CD14-positive monocyte (primary cell): Measurements from ENCODE around the gene MIDN. TPM values are rescaled to one million over a fixed set of nuclear protein-coding genes. Genes with fewer than 3 reads are reported as not detected.

Experiments used
- DNase-seq, 3 donors: peaks; one replicate each; pipeline ENCODE4 v3.0.0-alpha.2; 2011 to 2022
- H2AFZ ChIP-seq: 2 replicates; pipeline ENCODE4 v1.6.0; 2012; ENCODE audit warnings: mild to moderate bottlenecking, low read depth, low read length, inconsistent platforms; ENCODE audit not compliant: insufficient read depth, poor library complexity, severe bottlenecking
- H3K27ac ChIP-seq, 2 donors: 1 replicate in 1 of 2; 2 replicates in 1 of 2; pipeline ENCODE4 v1.5.1; 2012 to 2013; ENCODE audit warnings: low read length in 2 of 2, control low read depth in 1 of 2, inconsistent platforms in 1 of 2, low read depth in 1 of 2, mild to moderate bottlenecking in 1 of 2
- H3K27me3 ChIP-seq, 2 donors: one replicate each; pipeline versions ENCODE4 v1.6.0 to v1.6.1; 2011 to 2013; ENCODE audit warnings: low read length in 2 of 2; ENCODE audit not compliant: control insufficient read depth in 2 of 2, insufficient read depth in 2 of 2
- H3K36me3 ChIP-seq, 2 donors: replicated peaks in 1 of 2; 1 replicate in 1 of 2; 2 replicates in 1 of 2; pipeline versions ENCODE4 v1.5.1 to v1.6.1; 2012 to 2013; ENCODE audit warnings: low read length in 2 of 2, control low read depth in 1 of 2, inconsistent platforms in 1 of 2, mild to moderate bottlenecking in 1 of 2; ENCODE audit not compliant: insufficient read depth in 2 of 2, control insufficient read depth in 1 of 2
- H3K4me1 ChIP-seq, 2 donors: 1 replicate in 1 of 2; 2 replicates in 1 of 2; pipeline versions ENCODE4 v1.5.1 to v1.6.1; 2012 to 2013; ENCODE audit warnings: low read length in 2 of 2, control low read depth in 1 of 2, inconsistent platforms in 1 of 2, mild to moderate bottlenecking in 1 of 2, moderate library complexity in 1 of 2; ENCODE audit not compliant: insufficient read depth in 2 of 2, control insufficient read depth in 1 of 2
- H3K4me2 ChIP-seq: replicated peaks from 2 replicates; pipeline ENCODE3; 2012; ENCODE audit warnings: low read length, moderate library complexity, mild to moderate bottlenecking; ENCODE audit not compliant: poor library complexity, severe bottlenecking; ENCODE audit errors: extremely low read depth
- H3K4me3 ChIP-seq, 3 experiments: fragments of 200-600 bp in 1 of 3; sonication (generic) in 1 of 3; replicated peaks in 1 of 3; 1 replicate in 2 of 3; 2 replicates in 1 of 3; pipeline ENCODE4 v1.5.1; 2011 to 2013; ENCODE audit warnings: low read length in 3 of 3, mild to moderate bottlenecking in 3 of 3, control low read depth in 2 of 3, low read depth in 2 of 3, inconsistent platforms in 1 of 3, moderate library complexity in 1 of 3
- H3K79me2 ChIP-seq: 2 replicates; pipeline ENCODE4 v1.6.0; 2012; ENCODE audit warnings: mild to moderate bottlenecking, control low read depth, inconsistent platforms, low read length, moderate library complexity; ENCODE audit not compliant: insufficient read depth
- H3K9ac ChIP-seq: 2 replicates; pipeline ENCODE4 v1.6.0; 2017; ENCODE audit warnings: low read length, mild to moderate bottlenecking; ENCODE audit not compliant: insufficient read depth, poor library complexity, severe bottlenecking
- H3K9me3 ChIP-seq, 2 donors: replicated peaks in 1 of 2; 1 replicate in 1 of 2; 2 replicates in 1 of 2; pipeline versions ENCODE4 v1.5.1 to v1.6.1; 2012 to 2013; ENCODE audit warnings: low read length in 2 of 2, control low read depth in 1 of 2; ENCODE audit not compliant: control insufficient read depth in 1 of 2, insufficient read depth in 1 of 2
- H4K20me1 ChIP-seq: 2 replicates; pipeline ENCODE4 v1.6.0; 2012; ENCODE audit warnings: mild to moderate bottlenecking, low read length, control low read depth, moderate library complexity; ENCODE audit not compliant: insufficient read depth
- H3K27ac Mint-ChIP-seq, 7 donors: one replicate each; pipeline ENCODE4 v1.8.0; 2020; ENCODE audit warnings: mild to moderate bottlenecking in 7 of 7, mixed read lengths in 7 of 7, moderate library complexity in 6 of 7, inconsistent platforms in 2 of 7
- H3K27me3 Mint-ChIP-seq, 3 donors: one replicate each; pipeline ENCODE4 v1.8.0; 2021 to 2022; ENCODE audit warnings: low read depth in 3 of 3, mild to moderate bottlenecking in 3 of 3, mixed read lengths in 3 of 3, moderate library complexity in 3 of 3, inconsistent platforms in 1 of 3
- H3K36me3 Mint-ChIP-seq, 2 donors: one replicate each; pipeline ENCODE4 v1.8.0; 2020; ENCODE audit warnings: mixed read lengths in 2 of 2, inconsistent platforms in 1 of 2, mild to moderate bottlenecking in 1 of 2
- H3K4me1 Mint-ChIP-seq: one replicate; pipeline ENCODE4 v1.8.0; 2020; ENCODE audit warnings: mild to moderate bottlenecking, mixed read lengths
- H3K4me3 Mint-ChIP-seq, 2 donors: one replicate each; pipeline ENCODE4 v1.8.0; 2020; ENCODE audit warnings: mild to moderate bottlenecking in 2 of 2, mixed read lengths in 2 of 2, moderate library complexity in 1 of 2
- H3K9me3 Mint-ChIP-seq, 7 donors: one replicate each; pipeline ENCODE4 v1.8.0; 2020 to 2022; ENCODE audit warnings: mixed read lengths in 7 of 7, mild to moderate bottlenecking in 6 of 7, moderate library complexity in 6 of 7, inconsistent platforms in 2 of 7
- WGBS: methylation state at CpG from one replicate; pipeline ENCODE4 v1.1.5; 2013; ENCODE audit warnings: missing lambda C conversion rate; ENCODE audit not compliant: insufficient coverage; 5-methylcytosine and 5-hydroxymethylcytosine counted together
- intact Hi-C, 2 donors: fragments of 100-400 bp; cut with micrococcal nuclease; formaldehyde crosslinking; loops; one replicate each; pipeline versions ENCODE4 v1.15.0 to v1.15.1; 2023
- polyA plus RNA-seq, 3 donors: library from polyadenylated mRNA; depleted of rRNA in 1 of 3; unstranded in 2 of 3; stranded (reverse) in 1 of 3; fragments of 300-500 nt in 2 of 3; fragments of >200 nt in 1 of 3; fragmentation: Illumina TruSeq in 2 of 3; gene quantifications; 1 replicate in 2 of 3; 2 replicates in 1 of 3; pipeline ENCODE4 v1.2.3, GENCODE V29; 2012 to 2021
- TF ChIP-seq, protein P1 (sequence below): fragments of 200-600 bp; IDR thresholded peaks from one replicate; pipeline ENCODE4 v1.8.0; 2022; ENCODE audit warnings: antibody characterized with exemption, mild to moderate bottlenecking

Gene MIDN
- polyA plus RNA-seq, 3 donors, result 5.6 to 301 (median 11.0) TPM

DNA sequence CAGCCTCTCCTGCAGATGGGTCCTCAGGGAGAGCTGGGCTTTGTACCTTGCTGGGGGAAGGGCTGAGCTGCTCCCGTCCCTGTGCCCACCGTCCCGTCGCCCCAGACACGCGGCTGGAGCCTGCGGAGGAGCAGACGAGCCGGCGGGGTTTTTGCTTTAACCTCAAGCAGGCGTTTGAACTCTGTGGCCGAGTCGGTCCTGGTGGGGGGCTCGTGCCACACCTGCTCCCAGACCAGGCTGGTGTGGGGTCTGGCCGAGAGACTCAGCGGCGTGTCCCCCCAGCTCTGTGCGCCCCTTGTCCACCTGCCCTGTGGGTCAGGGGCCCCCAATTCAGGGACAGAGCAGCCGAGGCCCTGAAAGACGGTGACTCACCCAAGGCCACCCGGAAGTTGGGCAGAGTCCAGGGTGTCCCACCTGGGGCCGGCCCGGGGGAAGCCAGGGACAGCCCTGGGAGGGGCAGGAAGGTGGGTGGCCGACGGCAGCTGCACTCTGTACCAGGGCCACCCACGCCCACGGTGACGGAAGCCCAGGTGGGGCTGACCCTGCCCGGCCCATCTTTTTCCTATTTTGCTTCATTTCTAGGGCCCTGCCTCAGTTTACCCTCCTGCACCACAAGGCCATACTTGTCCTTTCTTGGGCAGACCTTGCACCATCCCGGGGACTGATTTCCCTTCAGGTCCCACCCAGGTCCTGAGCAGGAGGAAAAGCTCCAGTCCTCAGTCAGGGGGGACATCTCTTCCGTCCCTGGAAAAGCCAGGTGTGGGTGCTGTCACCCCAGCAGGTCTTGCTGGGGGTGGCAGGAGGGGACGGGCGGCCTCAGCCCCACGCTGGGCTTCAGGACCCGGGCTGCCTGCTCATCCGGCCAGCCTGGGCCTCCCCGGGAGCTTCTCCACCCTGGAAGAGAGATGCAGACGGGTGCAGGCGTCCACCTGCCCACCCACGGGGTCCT is 42.6 kb downstream of the MIDN start:
- 83% methylated on average over 39 of the region's 40 CpGs for WGBS
- H3K27ac Mint-ChIP-seq, result no peak overlapping the region
- H3K4me3 ChIP-seq, result no peak overlapping the region
- H3K36me3 Mint-ChIP-seq, result no peaks in the 10 kb centered on the region
- H4K20me1 ChIP-seq, result no peaks in the 10 kb centered on the region
- no peak overlapping the region for H3K4me3 Mint-ChIP-seq
- DNase-seq, result no peak
- peaks cover 0 to 5% of the 10 kb centered on the region in 2 donors for H3K9me3 ChIP-seq
- no peak overlapping the region for H3K9ac ChIP-seq
- H3K36me3 ChIP-seq, result no peaks in the 10 kb centered on the region
- H2AFZ ChIP-seq, result no peak overlapping the region
- peaks cover 25 to 70% (median 45%) of the 10 kb centered on the region in 3 donors for H3K27me3 Mint-ChIP-seq
- no peak overlapping the region for H3K4me2 ChIP-seq
- TF ChIP-seq, protein P1, sequence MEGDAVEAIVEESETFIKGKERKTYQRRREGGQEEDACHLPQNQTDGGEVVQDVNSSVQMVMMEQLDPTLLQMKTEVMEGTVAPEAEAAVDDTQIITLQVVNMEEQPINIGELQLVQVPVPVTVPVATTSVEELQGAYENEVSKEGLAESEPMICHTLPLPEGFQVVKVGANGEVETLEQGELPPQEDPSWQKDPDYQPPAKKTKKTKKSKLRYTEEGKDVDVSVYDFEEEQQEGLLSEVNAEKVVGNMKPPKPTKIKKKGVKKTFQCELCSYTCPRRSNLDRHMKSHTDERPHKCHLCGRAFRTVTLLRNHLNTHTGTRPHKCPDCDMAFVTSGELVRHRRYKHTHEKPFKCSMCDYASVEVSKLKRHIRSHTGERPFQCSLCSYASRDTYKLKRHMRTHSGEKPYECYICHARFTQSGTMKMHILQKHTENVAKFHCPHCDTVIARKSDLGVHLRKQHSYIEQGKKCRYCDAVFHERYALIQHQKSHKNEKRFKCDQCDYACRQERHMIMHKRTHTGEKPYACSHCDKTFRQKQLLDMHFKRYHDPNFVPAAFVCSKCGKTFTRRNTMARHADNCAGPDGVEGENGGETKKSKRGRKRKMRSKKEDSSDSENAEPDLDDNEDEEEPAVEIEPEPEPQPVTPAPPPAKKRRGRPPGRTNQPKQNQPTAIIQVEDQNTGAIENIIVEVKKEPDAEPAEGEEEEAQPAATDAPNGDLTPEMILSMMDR, result no peak
- no peaks in the 10 kb centered on the region for H3K79me2 ChIP-seq
- peaks cover 7 to 8% of the 10 kb centered on the region in 2 donors for H3K4me1 ChIP-seq
- peaks cover 11% of the 10 kb centered on the region for H3K4me1 Mint-ChIP-seq
- intact Hi-C loops, result no loop called here
- peaks cover 0 to 10% (median 4%) of the 10 kb centered on the region in 7 donors for H3K9me3 Mint-ChIP-seq
- H3K27me3 ChIP-seq, result peaks cover 9 to 42% of the 10 kb centered on the region in 2 donors
- no peak overlapping the region for H3K27ac ChIP-seq

- no peaks in the 10 kb centered on the region for H3K79me2 ChIP-seq
- no peak overlapping the region for H3K4me3 ChIP-seq
- no peak overlapping the region for H2AFZ ChIP-seq
- H3K4me1 Mint-ChIP-seq, result peaks cover 7% of the 10 kb centered on the region
- H3K4me1 ChIP-seq, result peaks cover 7 to 8% of the 10 kb centered on the region in 2 donors
- no peaks in the 10 kb centered on the region for H4K20me1 ChIP-seq
- DNase-seq, result no peak
- no peak overlapping the region for H3K4me3 Mint-ChIP-seq
- intact Hi-C loops, result no loop called here
- H3K36me3 Mint-ChIP-seq, result no peaks in the 10 kb centered on the region
- no peak overlapping the region for H3K27ac ChIP-seq
- no peak overlapping the region for H3K27ac Mint-ChIP-seq
- peaks cover 24 to 70% (median 42%) of the 10 kb centered on the region in 3 donors for H3K27me3 Mint-ChIP-seq
- WGBS, result 83% methylated on average over 11 of the region's 25 CpGs
- TF ChIP-seq, protein P1, result no peak
- H3K9me3 ChIP-seq, result peaks cover 0 to under 1% of the 10 kb centered on the region in 2 donors
- no peak overlapping the region for H3K4me2 ChIP-seq
- H3K27me3 ChIP-seq, result peaks cover 4 to 35% of the 10 kb centered on the region in 2 donors
- no peaks in the 10 kb centered on the region for H3K36me3 ChIP-seq
- no peak overlapping the region for H3K9ac ChIP-seq
- peaks cover 0 to 10% (median 0%) of the 10 kb centered on the region in 7 donors for H3K9me3 Mint-ChIP-seq
These were observed 43.5 kb downstream of the MIDN start for GRCh38 chr19:1291761-1292418.
